Breast epithelium (tissue), 3 donors: Measurements from ENCODE around the gene LDHAL6A.

ENCODE experiments used
- POLR2A ChIP-seq: fragments of 450-650 bp; IDR thresholded peaks from one replicate; pipeline ENCODE4 v1.6.1; 2016; ENCODE audit warnings: antibody characterized with exemption, mild to moderate bottlenecking, moderate library complexity
- POLR2AphosphoS5 ChIP-seq, 3 donors: sonication (generic); formaldehyde crosslinking; IDR thresholded peaks; one replicate each; pipeline ENCODE4 v1.6.1; 2017; ENCODE audit warnings: antibody characterized with exemption in 3 of 3
- TF ChIP-seq, protein P1 (sequence below), 3 donors: fragments of 450-650 bp; IDR thresholded peaks; one replicate each; pipeline ENCODE4 v1.5.1; 2016 to 2017; ENCODE audit warnings: antibody characterized with exemption in 3 of 3, mild to moderate bottlenecking in 3 of 3, moderate library complexity in 3 of 3

DNA sequence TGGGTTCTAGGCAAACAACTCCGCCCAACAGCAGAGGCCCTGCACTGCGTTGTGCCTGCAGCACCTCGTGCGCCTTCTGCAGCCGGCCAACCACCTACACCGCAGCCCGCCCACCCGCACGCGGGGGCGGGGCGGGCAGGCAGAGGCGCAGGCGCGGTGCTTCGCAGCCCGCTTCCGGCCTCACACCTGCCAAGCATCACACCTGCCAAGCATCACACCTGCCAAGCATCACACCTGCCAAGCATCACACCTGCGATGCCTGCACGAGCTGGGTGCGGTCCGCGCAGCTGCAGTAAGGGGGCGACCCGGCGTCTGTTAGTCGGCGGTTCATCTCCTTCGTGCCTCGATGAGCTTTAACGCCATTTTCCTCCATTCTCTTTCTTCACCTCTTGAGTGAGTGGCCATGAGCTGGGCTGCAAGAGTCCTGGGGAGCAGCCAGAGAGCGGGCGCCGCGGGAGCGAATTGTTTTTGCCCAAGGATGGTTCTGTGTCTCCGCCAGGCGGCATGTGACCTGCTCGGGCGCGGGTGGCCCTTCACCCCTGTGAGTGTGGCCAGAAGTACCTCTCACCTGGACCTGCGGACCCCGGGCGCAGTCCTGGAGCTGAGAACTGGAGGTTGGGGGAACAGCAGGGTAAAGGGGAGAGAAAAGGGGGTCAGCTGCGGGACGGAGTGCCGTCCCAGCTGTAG lies at the start of gene LDHAL6A:
- no peak for TF ChIP-seq POLR2AphosphoS5 (IDR thresholded peaks at IDR 0.05)
- TF ChIP-seq, protein P1, sequence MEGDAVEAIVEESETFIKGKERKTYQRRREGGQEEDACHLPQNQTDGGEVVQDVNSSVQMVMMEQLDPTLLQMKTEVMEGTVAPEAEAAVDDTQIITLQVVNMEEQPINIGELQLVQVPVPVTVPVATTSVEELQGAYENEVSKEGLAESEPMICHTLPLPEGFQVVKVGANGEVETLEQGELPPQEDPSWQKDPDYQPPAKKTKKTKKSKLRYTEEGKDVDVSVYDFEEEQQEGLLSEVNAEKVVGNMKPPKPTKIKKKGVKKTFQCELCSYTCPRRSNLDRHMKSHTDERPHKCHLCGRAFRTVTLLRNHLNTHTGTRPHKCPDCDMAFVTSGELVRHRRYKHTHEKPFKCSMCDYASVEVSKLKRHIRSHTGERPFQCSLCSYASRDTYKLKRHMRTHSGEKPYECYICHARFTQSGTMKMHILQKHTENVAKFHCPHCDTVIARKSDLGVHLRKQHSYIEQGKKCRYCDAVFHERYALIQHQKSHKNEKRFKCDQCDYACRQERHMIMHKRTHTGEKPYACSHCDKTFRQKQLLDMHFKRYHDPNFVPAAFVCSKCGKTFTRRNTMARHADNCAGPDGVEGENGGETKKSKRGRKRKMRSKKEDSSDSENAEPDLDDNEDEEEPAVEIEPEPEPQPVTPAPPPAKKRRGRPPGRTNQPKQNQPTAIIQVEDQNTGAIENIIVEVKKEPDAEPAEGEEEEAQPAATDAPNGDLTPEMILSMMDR (IDR thresholded peaks at IDR 0.05): no peak
- TF ChIP-seq POLR2A: no peak
